MG63 (cell line): Measurements from ENCODE around the gene ADORA2A. TPM values are rescaled to one million over a fixed set of nuclear protein-coding genes. Genes with fewer than 3 reads are reported as not detected.

Experiments used
- DNase-seq: peaks from one replicate; pipeline ENCODE4 v3.0.0-alpha.2; 2020
- H3K27me3 ChIP-seq: fragments of 250-450 bp; sonication (Bioruptor Pico); 2 replicates; pipeline ENCODE4 v1.5.1; 2020; ENCODE audit warnings: mild to moderate bottlenecking, moderate library complexity
- H3K36me3 ChIP-seq: fragments of 250-450 bp; sonication (Bioruptor Pico); 2 replicates; pipeline ENCODE4 v1.5.1; 2020; ENCODE audit warnings: mild to moderate bottlenecking, moderate library complexity
- H3K4me3 ChIP-seq: fragments of 250-450 bp; sonication (Bioruptor Pico); 2 replicates; pipeline ENCODE4 v1.5.1; 2020; ENCODE audit warnings: mild to moderate bottlenecking, moderate library complexity
- H3K9me3 ChIP-seq: fragments of 250-450 bp; sonication (Bioruptor Pico); 2 replicates; pipeline ENCODE4 v1.5.1; 2020; ENCODE audit warnings: mild to moderate bottlenecking, moderate library complexity
- total RNA-seq: library from RNA; depleted of rRNA; stranded (reverse); fragments of >200 nt; shearing (Covaris generic); gene quantifications from 2 replicates; pipeline ENCODE4 v1.2.3, GENCODE V29; 2014; ENCODE audit warnings: low replicate concordance

The ADORA2A gene
- total RNA-seq, 1 experiment from 2014 or later: 0.16 TPM

GRCh38 chr22:24434471-24435322 is 7.3 kb downstream of the ADORA2A start:
- DNase-seq: no peak
- H3K27me3 ChIP-seq: no peaks in the 10 kb centered on the region
- no peaks in the 10 kb centered on the region for H3K9me3 ChIP-seq
- H3K4me3 ChIP-seq: no peak overlapping the region
- no peaks in the 10 kb centered on the region for H3K36me3 ChIP-seq

GRCh38 chr22:24435323-24435645 is 7.9 kb downstream of the ADORA2A start:
- Histone ChIP-seq H3K9me3 (no peaks in the 10 kb centered on the region), H3K4me3 (no peak overlapping the region), H3K36me3 (no peaks in the 10 kb centered on the region), H3K27me3 (no peaks in the 10 kb centered on the region)
- no peak for DNase-seq

- no peaks in the 10 kb centered on the region for H3K9me3 ChIP-seq
- no peaks in the 10 kb centered on the region for H3K36me3 ChIP-seq
- peak; percentile 68 for DNase-seq
- no peak overlapping the region for H3K4me3 ChIP-seq
- H3K27me3 ChIP-seq: no peaks in the 10 kb centered on the region
These were observed 8.5 kb downstream of the ADORA2A start for GRCh38 chr22:24435861-24436371.

- H3K4me3 ChIP-seq: no peak overlapping the region
- H3K27me3 ChIP-seq: no peaks in the 10 kb centered on the region
- no peak for DNase-seq
- H3K36me3 ChIP-seq: no peaks in the 10 kb centered on the region
- no peaks in the 10 kb centered on the region for H3K9me3 ChIP-seq
These were observed 9.2 kb downstream of the ADORA2A start for GRCh38 chr22:24436553-24436952.

- H3K36me3 ChIP-seq: no peaks in the 10 kb centered on the region
- no peaks in the 10 kb centered on the region for H3K9me3 ChIP-seq
- no peak overlapping the region for H3K4me3 ChIP-seq
- no peak for DNase-seq
- no peaks in the 10 kb centered on the region for H3K27me3 ChIP-seq
These were observed 9.7 kb downstream of the ADORA2A start for GRCh38 chr22:24437091-24437490.

GRCh38 chr22:24437741-24438328 is 10.4 kb downstream of the ADORA2A start:
- Histone ChIP-seq H3K9me3 (no peaks in the 10 kb centered on the region), H3K27me3 (no peaks in the 10 kb centered on the region), H3K4me3 (no peak overlapping the region), H3K36me3 (no peaks in the 10 kb centered on the region)
- no peak for DNase-seq

GRCh38 chr22:24440270-24440717 is 12.9 kb downstream of the ADORA2A start:
- Histone ChIP-seq H3K36me3 (no peaks in the 10 kb centered on the region), H3K9me3 (no peaks in the 10 kb centered on the region), H3K4me3 (no peak overlapping the region), H3K27me3 (no peaks in the 10 kb centered on the region)
- no peak for DNase-seq

- H3K4me3 ChIP-seq: no peak overlapping the region
- no peak for DNase-seq
- H3K36me3 ChIP-seq: no peaks in the 10 kb centered on the region
- H3K9me3 ChIP-seq: no peaks in the 10 kb centered on the region
- no peaks in the 10 kb centered on the region for H3K27me3 ChIP-seq
These were observed 13.5 kb downstream of the ADORA2A start for GRCh38 chr22:24440718-24441405.

- Histone ChIP-seq H3K4me3 (no peak overlapping the region), H3K36me3 (no peaks in the 10 kb centered on the region), H3K9me3 (no peaks in the 10 kb centered on the region), H3K27me3 (no peaks in the 10 kb centered on the region)
- no peak for DNase-seq
These were observed 14.3 kb downstream of the ADORA2A start for GRCh38 chr22:24441406-24442351.

GRCh38 chr22:24442352-24442744 is 14.9 kb downstream of the ADORA2A start:
- H3K27me3 ChIP-seq: no peaks in the 10 kb centered on the region
- no peak overlapping the region for H3K4me3 ChIP-seq
- DNase-seq: no peak
- no peaks in the 10 kb centered on the region for H3K9me3 ChIP-seq
- no peaks in the 10 kb centered on the region for H3K36me3 ChIP-seq

GRCh38 chr22:24443668-24444067 is 16.3 kb downstream of the ADORA2A start:
- no peaks in the 10 kb centered on the region for H3K36me3 ChIP-seq
- H3K4me3 ChIP-seq: no peak overlapping the region
- H3K9me3 ChIP-seq: no peaks in the 10 kb centered on the region
- no peak for DNase-seq
- H3K27me3 ChIP-seq: no peaks in the 10 kb centered on the region

- no peaks in the 10 kb centered on the region for H3K36me3 ChIP-seq
These were observed 16.9 kb downstream of the ADORA2A start for GRCh38 chr22:24444251-24444650.

GRCh38 chr22:24444729-24445466 is 17.5 kb downstream of the ADORA2A start:
- no peaks in the 10 kb centered on the region for H3K9me3 ChIP-seq
- H3K4me3 ChIP-seq: no peak overlapping the region
- no peaks in the 10 kb centered on the region for H3K27me3 ChIP-seq
- no peaks in the 10 kb centered on the region for H3K36me3 ChIP-seq
- no peak for DNase-seq

More at GRCh38 chr22:24444251-24444650, 16.9 kb downstream of the ADORA2A start:
- no peak for DNase-seq
- H3K27me3 ChIP-seq: no peaks in the 10 kb centered on the region
- H3K9me3 ChIP-seq: no peaks in the 10 kb centered on the region
- no peak overlapping the region for H3K4me3 ChIP-seq

GRCh38 chr22:24445481-24446259 is 18.3 kb downstream of the ADORA2A start:
- Histone ChIP-seq H3K4me3 (no peak overlapping the region), H3K9me3 (no peaks in the 10 kb centered on the region), H3K36me3 (no peaks in the 10 kb centered on the region), H3K27me3 (no peaks in the 10 kb centered on the region)
- no peak for DNase-seq

- H3K9me3 ChIP-seq: no peaks in the 10 kb centered on the region; the same call in 1 of the 2 replicates
- no peak overlapping the region for H3K4me3 ChIP-seq
- no peaks in the 10 kb centered on the region for H3K36me3 ChIP-seq
- no peak for DNase-seq
- no peaks in the 10 kb centered on the region for H3K27me3 ChIP-seq
These were observed 18.8 kb downstream of the ADORA2A start for GRCh38 chr22:24446260-24446611.
